ENCODE results near the gene CD22.

- TF ChIP-seq MAX (IDR thresholded peaks at IDR 0.05) (no peak), POLR2AphosphoS5 (IDR thresholded peaks at IDR 0.05; ENCODE audit: low read depth, low read length) (no peak), SRF (IDR thresholded peaks at IDR 0.05; ENCODE audit: low read depth, low read length) (no peak), RXRA (IDR thresholded peaks at IDR 0.05; ENCODE audit: insufficient read depth, low read depth, low read length) (no peak), CREB1 (IDR thresholded peaks at IDR 0.05) (no peak), EGR1 (IDR thresholded peaks at IDR 0.05; ENCODE audit: borderline replicate concordance, low read depth, low read length) (no peak)
- TF ChIP-seq, protein P1, sequence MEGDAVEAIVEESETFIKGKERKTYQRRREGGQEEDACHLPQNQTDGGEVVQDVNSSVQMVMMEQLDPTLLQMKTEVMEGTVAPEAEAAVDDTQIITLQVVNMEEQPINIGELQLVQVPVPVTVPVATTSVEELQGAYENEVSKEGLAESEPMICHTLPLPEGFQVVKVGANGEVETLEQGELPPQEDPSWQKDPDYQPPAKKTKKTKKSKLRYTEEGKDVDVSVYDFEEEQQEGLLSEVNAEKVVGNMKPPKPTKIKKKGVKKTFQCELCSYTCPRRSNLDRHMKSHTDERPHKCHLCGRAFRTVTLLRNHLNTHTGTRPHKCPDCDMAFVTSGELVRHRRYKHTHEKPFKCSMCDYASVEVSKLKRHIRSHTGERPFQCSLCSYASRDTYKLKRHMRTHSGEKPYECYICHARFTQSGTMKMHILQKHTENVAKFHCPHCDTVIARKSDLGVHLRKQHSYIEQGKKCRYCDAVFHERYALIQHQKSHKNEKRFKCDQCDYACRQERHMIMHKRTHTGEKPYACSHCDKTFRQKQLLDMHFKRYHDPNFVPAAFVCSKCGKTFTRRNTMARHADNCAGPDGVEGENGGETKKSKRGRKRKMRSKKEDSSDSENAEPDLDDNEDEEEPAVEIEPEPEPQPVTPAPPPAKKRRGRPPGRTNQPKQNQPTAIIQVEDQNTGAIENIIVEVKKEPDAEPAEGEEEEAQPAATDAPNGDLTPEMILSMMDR (IDR thresholded peaks at IDR 0.05; ENCODE audit: control extremely low read depth in 1 of 3, insufficient read depth in 1 of 3, low read depth in 1 of 3, low read length in 3 of 3), result no peak
Observed at GRCh38 chr19:35330475-35330874, 1.5 kb downstream of the CD22 start.

Data from H1 (cell line).